Sigmoid colon (tissue), 4 donors: Measurements from ENCODE around the gene RAD9B.
"Not testable (repeated sequence)": the region's sequence is repeated elsewhere in the genome, so short reads cannot be mapped to it uniquely, and the experiment has no call there.

ENCODE experiments used
- CTCF ChIP-seq, 4 experiments: fragments of 450-650 bp in 3 of 4; fragments of 200-600 bp in 1 of 4; IDR thresholded peaks; one replicate each; pipeline ENCODE4 v1.5.1; 2016 to 2019; ENCODE audit warnings: antibody characterized with exemption in 4 of 4, mild to moderate bottlenecking in 3 of 4, moderate library complexity in 2 of 4
- EP300 ChIP-seq, 4 donors: sonication (generic); formaldehyde crosslinking; IDR thresholded peaks; one replicate each; pipeline ENCODE4 v1.6.1; 2017; ENCODE audit warnings: antibody characterized with exemption in 4 of 4
- POLR2AphosphoS5 ChIP-seq, 4 donors: sonication (generic); formaldehyde crosslinking; IDR thresholded peaks; one replicate each; pipeline ENCODE4 v1.6.1; 2017; ENCODE audit warnings: antibody characterized with exemption in 4 of 4

- TF ChIP-seq CTCF, EP300, POLR2AphosphoS5 (IDR thresholded peaks at IDR 0.05): not testable (repeated sequence)
Measured at GRCh38 chr12:110465765-110466164, 36.4 kb upstream of the RAD9B start.
